Activated naive CD4-positive, alpha-beta T cell (primary cell): Measurements from ENCODE around the gene ARHGAP4.

ENCODE experiments used
- DNase-seq, 4 experiments: peaks; one replicate each; lab custom pipeline; 2025; lab: John Stamatoyannopoulos, UW

Gene ARHGAP4

DNA sequence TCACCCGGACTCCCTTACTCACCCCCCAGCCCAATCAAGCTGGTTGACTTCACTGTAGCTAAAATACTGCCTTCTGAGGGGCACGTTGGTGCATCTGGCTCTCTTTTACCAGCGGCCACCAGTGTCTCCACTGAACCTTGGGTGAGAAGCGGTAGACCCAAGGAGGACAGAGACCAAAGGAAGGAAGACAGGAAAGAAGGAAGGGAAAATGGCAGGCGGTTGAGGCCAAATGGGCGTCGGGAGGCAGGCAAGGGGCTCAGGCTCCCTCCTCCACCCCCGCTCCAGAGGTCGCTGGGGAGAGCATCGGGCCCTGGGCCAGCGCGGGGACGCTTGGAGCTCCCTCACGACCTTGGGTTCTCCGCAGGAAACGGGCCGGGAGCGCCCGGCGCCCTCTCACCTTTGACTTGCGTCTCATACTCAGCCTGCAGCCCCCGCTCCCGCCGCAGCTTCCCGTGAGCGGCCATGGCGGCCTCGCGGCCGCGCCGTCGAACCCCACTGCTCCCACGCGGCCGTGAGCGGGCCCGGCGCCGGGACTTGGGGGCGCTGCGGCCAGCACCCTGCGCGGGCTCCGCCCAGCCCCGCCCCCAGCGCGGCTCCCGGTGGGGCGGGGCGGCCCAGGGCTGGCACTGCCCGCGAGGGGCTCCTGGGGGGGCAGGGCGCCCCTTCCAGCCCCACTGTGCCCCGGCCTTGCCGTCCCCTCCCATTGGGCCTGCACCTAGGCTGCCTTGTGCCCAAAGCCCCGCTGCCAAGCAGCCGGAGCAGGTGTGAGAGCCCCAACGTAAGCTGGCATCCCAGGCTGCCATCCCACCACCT lies at the start of gene ARHGAP4:
Gene ARHGAP4, minus strand, starts transcription at position 526 of the 813 bp plus-strand sequence. Its CDS starts 62 bp downstream, at position 464.
- peak in 1 of 4 experiments; percentile 34 for DNase-seq

- DNase-seq: no peak
Observed at GRCh38 chrX:153974726-153975286, 48.7 kb upstream of the ARHGAP4 start.

- DNase-seq: no peak
Observed at GRCh38 chrX:153974003-153974725, 48.1 kb upstream of the ARHGAP4 start.

GRCh38 chrX:153973127-153974002 lies 47.3 kb upstream of the ARHGAP4 start:
- DNase-seq: no peak

- peak; percentile 46 to 89 (median 66) for DNase-seq
Observed at GRCh38 chrX:153972368-153973126, 46.5 kb upstream of the ARHGAP4 start, which contains the start of gene TMEM187. Gene TMEM187, plus strand, starts transcription at chrX:153972754. Its CDS starts 9,309 bp downstream, at chrX:153982063.

- DNase-seq: peak; percentile 81 to 92 (median 89)
Observed at GRCh38 chrX:153971450-153972367, 45.6 kb upstream of the ARHGAP4 start, which contains the start of gene HCFC1. Gene HCFC1, minus strand, starts transcription at chrX:153971818. Its CDS starts 978 bp downstream, at chrX:153970840.

GRCh38 chrX:153971124-153971449 lies 45.0 kb upstream of the ARHGAP4 start:
- peak; percentile 51 to 89 (median 66) for DNase-seq

DNA sequence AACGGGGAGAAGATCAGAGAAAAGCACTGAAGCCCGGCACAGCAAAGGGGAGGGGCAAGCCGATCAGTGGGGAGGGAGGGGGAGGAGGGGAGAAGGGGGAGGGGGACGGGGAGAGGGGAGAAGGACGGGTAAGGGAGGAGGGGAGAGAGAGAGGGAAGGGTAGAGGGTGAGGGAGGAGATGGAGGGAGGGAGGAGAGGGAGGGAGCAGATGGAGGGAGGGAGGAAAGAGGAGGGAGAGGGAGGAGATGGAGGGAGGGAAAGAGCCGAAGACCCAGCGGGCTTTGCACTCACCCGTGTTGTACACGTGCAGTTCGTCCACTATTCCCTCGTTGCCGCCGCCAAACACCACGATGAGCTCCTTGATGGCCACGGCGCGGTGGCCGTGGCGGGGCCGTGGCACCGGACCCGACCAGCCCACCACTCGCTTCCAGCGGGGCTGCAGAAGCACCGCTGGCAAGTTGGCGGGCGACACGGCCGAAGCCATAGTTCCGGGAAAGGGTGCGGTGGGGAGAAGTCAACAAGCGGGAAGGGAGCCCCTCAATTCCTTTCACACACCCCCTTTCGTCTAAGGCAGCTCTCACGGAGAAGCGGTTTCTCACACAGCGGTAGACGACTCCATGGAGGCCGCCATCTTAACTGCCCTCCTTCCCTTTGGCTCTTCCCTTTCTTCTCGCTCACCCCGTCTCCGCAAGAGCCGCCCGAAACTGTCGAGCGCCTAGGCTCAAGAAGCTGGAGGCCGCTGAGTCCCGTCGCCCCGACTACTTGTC lies 44.5 kb upstream of the ARHGAP4 start:
- DNase-seq: no peak

DNA sequence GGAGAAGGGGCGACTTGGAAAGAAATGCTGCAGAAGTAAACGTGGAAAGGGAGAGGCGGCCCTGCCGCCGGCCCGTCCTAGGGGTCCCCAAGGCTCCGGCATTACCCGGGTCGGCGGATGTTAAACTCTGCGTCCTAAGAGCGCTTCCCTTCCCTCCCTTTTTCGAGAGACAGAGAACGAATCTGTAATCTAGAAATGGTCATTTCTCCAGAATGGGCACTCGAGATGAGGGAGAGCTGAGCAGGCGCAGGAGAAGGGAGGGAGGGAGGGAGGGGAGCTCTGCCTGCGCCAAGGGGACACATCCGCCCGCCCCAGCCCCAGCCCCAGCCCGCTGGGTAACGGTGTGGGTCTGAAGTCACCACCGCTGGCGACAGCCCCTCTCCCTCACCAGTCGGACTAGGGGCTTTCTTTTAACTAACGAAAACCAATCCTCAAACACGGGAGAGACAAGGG lies 43.9 kb upstream of the ARHGAP4 start:
- peak in 1 of 4 experiments; percentile 20 for DNase-seq

GRCh38 chrX:153969125-153969903 lies 43.2 kb upstream of the ARHGAP4 start:
- DNase-seq: no peak

DNA sequence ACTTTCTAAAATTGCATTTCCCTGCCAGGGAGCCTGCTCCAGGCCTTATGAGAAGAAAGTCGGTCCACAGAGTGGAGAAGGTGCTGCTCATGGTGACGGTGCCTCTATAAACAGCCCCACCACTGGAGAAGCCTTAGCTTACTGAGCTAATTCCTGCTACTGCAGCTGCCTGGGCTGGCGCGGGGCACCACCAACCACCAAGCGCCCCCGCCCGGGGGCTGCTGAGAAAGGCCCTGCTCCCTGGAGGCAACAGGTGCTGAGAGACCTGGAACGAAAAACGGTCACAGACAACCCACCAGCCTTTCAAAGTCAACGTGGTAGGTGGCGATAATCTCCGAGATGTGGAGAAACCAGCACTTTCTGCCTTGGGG lies 42.7 kb upstream of the ARHGAP4 start:
- peak in 2 of 4 experiments; percentile 14 to 44 for DNase-seq

GRCh38 chrX:153968255-153968654 lies 42.2 kb upstream of the ARHGAP4 start:
- DNase-seq: no peak

DNA sequence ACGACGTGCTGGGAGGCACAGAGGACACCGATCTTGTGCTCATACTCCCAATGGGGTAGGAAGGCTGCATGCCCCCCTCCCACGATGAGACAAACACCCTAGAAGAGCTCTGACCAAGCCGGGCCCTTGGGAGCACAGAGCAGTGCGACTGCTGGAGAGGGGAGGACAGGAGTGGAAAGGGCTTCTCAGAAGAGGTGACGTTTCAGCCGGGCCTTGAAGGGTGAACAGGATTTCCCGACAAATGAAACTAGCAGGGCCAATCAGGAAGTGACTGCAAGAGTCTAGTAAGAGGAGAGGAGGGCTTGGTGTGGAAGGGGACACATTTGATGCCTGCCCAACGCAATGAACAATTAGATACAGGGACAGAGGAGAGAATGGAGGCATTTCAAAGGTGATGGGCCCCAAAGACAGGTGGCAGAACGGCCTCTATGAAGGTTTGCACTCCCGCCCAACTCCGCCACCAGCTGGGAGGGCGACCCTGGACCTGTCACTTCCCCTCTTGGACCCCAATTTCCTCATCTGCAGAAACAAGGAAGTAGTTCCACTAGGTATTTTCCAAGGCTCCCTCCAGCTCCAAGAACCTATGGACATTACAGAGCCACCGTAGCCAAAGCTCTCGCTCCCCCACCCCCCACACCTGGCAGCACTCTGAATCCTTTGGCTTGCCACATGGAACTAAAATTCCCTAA lies 41.6 kb upstream of the ARHGAP4 start:
- no peak for DNase-seq

DNA sequence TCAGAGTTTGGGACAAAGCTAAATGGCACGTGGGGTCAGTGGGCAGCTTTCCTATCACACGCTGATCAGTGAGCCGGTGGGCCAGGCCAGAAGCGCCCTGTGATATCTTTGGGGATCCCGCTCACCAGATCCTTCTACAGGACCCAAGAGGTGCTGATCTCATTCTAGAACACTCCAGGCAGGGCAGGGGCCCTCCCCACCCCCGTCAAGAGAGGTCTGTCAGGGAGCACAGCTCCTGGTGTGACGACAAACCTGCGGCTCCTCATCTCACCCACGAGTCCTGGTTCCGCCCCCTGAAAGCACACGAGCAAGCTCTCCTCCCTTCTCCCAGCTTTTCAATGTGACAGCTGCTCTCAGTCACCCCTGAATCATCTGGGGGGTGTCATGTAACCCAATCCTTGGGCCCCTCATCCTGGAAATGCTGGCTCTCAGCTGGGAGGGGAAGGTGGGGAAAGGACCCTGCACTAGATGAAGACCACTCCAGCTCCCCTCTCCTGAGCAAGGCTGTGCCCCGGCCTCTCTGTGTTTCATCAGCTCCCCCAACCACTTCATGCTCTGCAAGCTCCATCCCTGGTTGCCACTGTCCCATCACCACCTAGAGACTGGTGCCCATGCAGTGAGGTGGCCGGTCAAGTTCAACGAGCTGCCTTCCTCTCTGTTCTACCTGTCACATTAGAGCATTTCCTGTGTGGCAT lies 40.9 kb upstream of the ARHGAP4 start:
- DNase-seq: no peak

DNA sequence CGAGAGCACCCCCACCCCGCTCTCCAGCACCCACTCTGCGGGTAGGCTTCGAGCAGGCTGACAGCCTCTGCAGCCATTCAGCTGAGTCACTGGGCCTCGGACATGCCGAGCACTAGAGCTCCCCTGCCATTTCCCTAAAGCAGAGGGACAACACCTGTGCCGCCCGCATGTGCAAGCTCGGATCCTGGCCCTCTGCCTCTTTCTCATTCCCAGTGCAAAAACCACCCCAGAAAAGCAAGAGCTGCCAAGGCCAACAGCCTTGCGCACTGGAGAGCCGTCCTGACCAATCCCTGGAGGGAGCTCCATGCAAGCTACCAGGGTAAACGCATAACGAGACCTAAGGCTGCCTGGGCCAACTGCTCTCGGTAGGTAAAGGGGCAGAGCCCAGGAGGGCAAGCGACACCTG lies 40.2 kb upstream of the ARHGAP4 start:
- DNase-seq: no peak

- no peak for DNase-seq
Observed at GRCh38 chrX:153965406-153965805, 39.3 kb upstream of the ARHGAP4 start.

GRCh38 chrX:153964105-153964504 lies 38.0 kb upstream of the ARHGAP4 start:
- DNase-seq: no peak
